Muscle of back (tissue), 13 donors: ENCODE data around the gene CTAGE9. TPM values are rescaled to one million over a fixed set of nuclear protein-coding genes. Genes with fewer than 3 reads are reported as not detected.
"Not testable (repeated sequence)": the region's sequence is repeated elsewhere in the genome, so short reads cannot be mapped to it uniquely, and the experiment has no call there.

Experiments
- DNase-seq, 3 donors: peaks; one replicate each; pipeline versions ENCODE4 v3.0.0 to v3.0.0-alpha.2; 2013
- long read RNA-seq, 9 donors: transcript quantifications; one replicate each; lab custom pipeline, GENCODE V29; 2026
- polyA plus RNA-seq, 10 donors: library from polyadenylated mRNA; unstranded; fragments of 120-200 nt; gene quantifications; one replicate each; pipeline ENCODE4 v1.2.1, GENCODE V29; 2013; ENCODE audit not compliant: insufficient read length in 10 of 10

CTAGE9 gene, protein sequence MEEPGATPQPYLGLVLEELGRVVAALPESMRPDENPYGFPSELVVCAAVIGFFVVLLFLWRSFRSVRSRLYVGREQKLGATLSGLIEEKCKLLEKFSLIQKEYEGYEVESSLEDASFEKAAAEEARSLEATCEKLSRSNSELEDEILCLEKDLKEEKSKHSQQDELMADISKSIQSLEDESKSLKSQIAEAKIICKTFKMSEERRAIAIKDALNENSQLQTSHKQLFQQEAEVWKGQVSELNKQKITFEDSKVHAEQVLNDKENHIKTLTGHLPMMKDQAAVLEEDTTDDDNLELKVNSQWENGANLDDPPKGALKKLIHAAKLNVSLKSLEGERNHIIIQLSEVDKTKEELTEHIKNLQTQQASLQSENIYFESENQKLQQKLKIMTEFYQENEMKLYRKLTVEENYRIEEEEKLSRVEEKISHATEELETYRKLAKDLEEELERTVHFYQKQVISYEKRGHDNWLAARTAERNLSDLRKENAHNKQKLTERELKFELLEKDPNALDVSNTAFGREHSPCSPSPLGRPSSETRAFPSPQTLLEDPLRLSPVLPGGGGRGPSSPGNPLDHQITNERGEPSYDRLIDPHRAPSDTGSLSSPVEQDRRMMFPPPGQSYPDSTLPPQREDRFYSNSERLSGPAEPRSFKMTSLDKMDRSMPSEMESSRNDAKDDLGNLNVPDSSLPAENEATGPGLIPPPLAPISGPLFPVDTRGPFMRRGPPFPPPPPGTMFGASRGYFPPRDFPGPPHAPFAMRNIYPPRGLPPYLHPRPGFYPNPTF
- not detected for polyA plus RNA-seq
- long read RNA-seq, donor 1, result 0 reads
- long read RNA-seq, donor 2, result 0 reads
- long read RNA-seq, donor 3, result 0 reads
- long read RNA-seq, donor 4, result 0 reads
- long read RNA-seq, donor 5, result 0 reads
- long read RNA-seq, donor 6, result 0 reads
- long read RNA-seq, donor 7, result 0 reads
- long read RNA-seq, donor 8, result 0 reads
- long read RNA-seq, donor 9, result 0 reads

DNA sequence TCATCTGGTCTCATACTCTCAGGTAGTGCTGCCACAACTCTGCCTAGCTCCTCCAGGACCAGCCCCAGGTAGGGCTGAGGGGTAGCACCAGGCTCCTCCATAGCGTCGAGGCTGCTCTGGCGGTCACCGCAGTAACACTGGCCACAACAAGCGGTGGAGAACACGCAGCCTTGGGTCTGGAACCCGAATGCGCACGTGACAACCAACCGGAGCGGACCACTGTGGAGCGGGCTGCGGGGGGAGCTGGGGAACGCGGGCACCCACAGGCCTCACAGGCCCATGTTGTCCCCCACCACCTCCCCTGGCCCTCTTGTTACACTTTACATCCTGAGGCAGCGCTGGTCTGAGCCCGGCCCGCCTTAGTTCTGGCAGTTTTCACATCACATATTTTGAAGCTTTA is at the start of gene CTAGE9:
Gene CTAGE9 (minus strand): TSS at position 101 of the 400 bp plus-strand sequence. CDS start 0 bp downstream, at position 101.
- DNase-seq, result not testable (repeated sequence)

DNA sequence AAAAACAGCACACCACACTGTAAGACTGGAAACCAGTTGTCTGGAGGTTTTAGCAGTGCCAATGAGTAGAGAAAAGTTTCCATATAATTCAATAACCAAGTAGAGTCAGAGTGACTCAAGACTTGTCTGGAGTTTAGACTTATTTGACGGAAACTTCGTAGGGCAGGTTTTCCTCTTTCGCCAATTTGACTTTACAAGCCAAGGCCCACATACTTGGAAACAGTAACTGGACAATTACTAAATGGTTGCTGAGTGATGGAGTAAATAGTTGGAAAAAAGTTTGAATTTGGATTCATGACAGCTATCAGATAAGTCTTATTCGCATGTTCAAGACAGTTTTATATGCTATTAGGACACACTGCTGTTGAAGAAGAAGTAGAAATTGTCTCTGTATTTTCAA is 48.1 kb upstream of the CTAGE9 start:
- DNase-seq, result peak in 2 of 3 donors; percentile 76 to 79

DNA sequence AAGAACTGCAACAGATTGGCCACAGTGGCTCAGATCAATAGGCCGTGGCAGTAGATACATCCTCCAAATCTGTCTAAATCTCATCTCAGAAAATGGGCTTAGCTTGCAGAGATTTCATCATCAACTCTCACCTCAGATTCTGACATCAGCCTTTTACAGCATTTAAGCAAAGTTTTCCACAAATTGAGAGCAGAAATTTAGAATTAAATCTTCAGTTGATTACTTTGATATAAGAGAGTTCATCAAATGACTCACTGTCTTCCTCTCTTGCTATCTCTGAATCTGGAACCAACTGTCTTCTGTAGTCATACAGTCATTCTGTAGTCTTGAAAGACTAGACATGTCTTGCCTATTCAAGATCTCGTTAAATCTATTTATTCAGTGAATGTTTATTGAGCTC is 45.2 kb upstream of the CTAGE9 start:
- DNase-seq, result no peak

DNA sequence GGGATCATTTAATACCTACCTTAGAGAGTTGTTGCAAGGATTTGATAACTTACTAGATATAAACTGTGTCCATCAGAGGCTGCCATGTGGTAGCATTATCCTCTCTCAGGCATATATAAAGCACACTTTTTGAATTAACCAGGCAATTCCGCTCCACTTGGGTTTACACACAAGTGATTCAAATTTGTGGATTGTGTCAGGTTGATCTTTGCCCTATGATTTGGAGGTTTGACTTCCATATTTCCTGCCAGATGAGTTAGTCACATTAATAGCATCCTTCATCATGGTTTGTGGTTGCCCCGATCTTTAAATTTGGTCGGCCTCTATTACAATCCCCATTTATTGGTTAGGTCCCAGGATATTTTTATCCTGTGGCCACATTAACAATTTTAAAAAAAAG is 44.8 kb upstream of the CTAGE9 start:
- peak in 1 of 3 donors; percentile 74 for DNase-seq

DNA sequence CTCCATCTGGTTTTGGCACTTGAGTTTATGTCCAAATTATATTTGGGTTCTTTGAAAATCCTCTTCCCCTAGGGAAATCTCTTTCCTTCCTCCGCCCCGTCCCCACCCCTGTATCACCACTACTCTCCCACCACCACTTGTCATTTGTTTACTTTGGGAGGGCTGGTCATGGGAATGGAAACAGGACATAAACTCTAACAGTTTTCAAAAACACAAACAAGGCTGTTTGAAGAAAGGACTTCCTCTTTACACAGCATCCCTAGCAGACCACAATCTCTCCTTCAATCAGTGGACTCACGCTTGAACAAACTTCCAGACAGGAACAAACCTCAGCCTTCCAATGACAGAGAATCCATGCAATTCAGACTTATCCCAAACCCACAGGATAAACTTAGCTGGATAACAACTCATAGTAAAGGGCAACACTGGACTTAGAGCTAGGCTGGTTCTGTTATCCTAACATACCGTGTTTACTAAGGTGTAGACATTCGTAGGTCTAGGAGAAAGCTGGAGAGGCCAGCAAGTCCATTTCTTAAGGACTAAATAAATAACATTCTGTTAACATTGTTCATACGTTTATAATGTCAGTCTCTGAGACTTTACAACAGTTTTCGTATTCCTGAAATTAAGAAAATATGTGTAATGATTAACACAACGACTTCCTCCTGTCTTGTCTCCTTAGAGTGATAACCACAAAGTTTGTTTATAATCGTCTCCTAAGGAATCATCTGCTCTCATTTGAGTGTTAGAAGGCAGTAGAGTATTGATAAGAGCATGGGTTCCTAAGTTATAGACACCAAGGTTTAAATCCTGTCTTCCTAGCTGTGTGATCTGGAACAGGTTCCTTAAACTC is 44.1 kb upstream of the CTAGE9 start:
- DNase-seq, result no peak

DNA sequence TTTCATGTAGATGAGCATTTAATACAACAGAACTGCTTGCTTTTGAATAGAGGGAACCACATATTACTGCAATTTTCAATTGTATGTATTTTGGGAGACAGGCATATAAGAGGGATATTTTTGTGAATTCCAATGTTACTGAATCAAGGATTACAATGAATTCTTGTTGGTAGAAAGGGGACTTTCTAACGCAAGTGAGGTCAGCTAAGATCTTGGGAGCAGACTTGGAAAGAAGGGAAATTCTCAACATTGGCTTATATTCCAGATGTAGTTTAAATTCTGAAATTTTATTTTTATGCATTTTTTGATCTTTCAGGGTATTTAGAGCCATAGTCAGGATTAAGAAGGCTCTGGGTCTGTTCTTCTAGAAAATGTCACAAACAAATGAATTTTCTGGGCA is 43.3 kb upstream of the CTAGE9 start:
- no peak for DNase-seq

DNA sequence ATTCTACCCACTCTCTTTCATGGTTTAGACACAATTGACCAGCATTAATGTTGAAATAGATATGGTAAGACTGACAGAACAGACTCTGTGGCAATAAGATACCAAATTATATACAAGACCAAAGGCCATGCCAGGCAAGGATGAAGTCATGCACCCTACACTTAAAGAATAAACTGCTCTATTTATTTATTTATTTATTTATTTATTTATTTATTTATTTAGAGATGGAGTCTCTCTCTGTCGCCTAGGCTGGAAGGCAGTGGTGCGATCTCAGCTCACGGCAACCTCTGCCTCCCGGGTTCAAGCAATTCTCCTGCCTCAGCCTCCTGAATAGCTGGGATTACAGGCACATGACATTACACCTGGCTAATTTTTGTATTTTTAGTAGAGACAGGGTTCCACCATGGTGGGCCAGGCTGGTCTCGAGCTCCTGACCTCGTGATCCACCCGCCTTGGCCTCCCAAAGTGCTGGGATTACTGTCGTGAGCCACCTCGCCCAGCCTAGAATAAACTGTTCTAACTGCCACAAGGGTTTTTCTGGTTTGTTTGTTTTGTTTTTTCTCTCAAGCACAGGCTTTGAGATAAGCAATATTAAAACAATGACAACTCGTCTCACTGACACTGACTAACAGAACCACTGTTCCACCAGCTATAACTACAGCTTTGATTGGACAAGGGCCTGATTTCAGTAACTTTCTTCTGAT is 40.3 kb upstream of the CTAGE9 start:
- not testable (repeated sequence) for DNase-seq

DNA sequence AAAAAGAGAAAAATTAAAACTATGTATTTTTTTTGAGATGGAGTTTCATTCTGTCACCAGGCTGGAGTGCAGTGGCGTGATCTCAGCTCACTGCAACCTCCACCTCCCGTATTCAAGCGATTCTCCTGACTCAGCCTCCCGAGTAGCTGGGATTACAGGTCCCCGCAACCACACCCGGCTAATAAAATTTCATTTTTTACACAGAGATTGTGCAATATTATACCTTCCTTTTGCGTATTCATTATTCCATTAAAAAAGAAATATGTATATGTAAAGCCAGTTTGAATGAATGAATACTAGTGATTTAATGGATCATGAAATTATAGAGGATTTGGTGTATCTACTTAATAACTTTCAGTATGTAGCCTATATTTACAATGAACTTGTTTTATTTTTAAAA is 38.2 kb upstream of the CTAGE9 start:
- DNase-seq, result no peak

DNA sequence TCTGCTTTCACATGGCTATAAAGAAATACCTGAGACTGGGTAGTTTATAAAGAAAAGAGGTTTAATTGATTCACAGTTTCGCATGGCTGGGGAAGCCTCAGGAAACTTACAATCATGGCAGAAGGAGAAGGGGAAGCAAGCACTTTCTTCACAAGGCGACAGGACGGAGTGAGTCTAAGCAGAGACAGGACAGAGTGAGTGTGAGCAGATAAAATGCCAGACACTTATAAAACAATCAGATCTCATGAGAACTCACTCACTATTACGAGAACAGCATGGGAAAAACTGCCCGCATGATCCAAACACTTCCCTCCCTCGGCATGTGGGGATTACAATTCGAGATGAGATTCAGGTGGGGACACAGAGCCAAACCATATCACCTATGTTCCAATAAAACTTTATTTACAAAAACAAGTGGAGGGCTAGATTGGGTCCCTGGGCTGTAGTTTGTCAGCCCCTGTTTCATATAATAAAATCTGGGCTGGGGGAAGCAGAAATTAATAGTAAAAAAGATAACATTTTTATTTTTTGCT is 37.1 kb upstream of the CTAGE9 start:
- DNase-seq, result no peak

DNA sequence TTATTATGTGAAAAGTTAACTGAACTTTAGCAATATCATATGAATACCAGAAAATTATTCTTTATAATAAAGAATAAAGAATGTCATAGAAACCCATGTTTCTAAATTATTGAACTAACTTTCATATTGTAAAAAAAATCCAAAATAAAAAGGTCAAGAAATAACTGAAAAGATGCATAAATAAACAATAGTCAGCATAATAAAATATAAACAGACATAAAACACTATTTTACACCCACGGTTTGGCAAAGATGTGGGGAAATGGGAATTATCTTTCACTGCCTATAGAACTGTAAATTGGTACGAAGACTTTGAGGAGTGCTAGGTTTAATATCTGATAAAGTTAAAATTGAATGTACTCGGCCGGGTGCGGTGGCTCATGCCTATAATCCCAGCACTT is 34.7 kb upstream of the CTAGE9 start:
- DNase-seq, result no peak

DNA sequence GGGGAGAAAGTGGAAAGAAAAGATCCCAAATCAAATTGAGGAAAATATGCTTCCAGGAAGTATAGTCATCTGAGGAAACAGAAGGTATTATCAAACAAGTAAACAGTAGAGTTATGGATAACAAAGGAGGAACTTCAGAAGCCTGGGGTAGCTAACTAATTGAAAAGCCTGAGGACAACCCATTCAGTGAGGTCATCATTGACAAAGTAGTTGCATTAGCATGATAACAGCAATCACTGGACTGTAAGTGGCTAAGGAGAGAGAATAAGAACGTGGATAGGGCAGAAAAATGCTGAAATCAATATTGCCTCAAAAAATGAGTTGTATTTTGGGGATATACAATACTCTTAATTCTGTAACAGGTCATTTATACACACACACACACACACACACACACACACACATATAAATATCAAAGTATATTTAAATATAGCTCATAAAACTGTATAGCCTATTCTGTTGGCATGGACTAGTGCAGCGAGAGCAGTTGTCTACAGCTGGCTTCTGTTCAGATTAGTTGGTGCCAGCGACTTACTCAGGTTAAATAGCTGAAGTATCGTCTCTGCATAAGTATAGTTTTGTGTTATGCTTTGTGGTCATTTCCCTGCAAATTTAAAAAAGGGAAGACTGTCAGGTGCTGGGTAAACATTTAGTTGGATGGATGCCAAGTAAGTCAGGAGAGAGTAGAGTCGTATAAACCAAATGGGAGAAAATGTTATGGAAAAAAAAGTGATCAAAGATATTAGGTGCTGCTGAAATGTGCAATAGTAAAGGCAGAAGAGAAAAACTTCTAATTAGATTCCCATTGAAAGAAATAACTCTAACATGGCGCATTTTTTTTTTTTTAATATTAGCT is 33.8 kb upstream of the CTAGE9 start:
- no peak for DNase-seq

DNA sequence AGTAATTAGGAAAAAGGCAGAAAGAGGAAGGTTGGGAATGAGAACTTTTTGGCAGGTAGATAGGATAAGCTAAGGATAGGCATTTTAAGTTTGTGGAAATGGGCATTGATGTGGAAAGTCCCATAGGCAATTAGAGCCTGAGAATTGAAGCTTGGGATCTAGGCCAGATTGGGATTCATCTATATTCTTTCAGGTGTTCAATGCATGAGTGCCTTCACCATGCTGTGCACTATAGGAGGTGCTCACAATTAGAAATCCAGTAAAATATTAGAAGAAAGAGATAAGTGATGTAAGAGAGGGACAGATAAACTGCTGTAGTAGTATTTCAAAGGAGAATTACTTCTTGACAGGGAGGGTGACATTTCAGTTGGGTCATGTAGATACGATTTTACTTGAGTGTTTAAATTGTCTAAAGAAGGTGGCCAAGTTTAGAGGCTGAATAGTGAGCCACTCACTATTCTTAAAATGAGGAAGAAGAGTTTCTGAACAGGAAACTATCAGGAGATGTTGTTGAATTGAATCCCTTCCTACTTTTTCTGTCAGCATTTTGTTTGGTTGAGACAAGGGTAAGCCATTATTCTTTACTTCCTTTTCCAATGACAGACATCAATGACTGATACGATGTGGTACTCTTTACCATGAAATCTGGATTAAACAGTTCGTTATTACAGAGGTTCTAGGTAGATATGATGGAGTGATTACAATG is 31.0 kb upstream of the CTAGE9 start:
- no peak for DNase-seq

DNA sequence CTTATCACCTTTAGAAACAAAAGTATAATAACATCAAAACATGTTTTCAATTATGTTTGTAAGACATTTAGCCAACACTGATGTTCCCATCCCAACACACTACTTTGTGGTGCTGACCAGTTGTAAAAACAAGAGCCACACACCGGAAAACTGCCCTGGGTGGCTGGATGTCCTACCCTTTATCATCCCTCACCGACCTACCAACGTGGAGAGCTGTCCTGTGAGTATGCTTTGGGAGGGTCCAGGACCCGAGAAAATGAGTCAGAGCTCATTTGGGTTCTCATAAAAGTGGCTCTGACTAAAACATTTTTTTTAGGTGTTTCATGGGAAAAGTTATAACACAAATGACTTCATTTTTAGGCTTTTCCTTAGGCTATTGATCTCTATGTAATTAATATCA is 29.3 kb upstream of the CTAGE9 start:
- DNase-seq, result no peak

DNA sequence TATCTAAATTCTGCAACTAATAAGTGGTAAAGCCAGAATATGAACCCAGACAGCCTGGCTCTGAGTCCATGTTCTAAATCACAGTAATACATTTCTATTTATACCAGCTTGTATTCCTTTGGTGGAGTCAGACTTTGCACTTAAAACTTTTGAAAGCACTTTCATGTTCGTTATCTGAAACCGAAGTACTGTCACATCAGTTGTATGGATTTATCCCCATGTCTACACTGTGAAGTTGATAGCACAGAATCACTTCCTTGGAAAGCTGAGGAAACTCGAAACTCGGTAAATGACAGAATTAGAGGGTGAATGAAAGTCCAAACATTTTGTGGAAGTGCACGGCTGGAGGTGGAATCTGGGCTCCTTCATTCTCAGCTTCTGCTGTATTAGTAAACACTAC is 28.3 kb upstream of the CTAGE9 start:
- DNase-seq, result no peak

DNA sequence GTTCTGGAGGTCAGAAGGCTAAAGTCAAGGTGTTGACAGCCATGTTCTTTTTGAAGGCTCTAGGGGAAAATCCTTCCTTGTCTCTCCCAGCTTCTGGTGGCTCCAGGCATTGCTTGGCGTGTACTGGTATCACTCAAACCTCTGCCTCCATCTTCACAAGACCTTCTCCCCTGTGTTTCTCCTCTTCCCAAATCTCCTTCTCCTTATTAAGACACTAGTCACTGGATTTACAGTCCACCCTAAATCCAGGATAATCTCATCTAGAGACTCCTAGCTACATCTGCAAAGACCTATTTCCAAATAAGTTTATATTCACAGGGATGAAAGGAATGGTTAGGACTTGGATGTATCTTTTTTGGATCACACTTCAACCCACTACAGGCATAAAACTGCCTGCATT is 26.0 kb upstream of the CTAGE9 start:
- DNase-seq, result no peak

DNA sequence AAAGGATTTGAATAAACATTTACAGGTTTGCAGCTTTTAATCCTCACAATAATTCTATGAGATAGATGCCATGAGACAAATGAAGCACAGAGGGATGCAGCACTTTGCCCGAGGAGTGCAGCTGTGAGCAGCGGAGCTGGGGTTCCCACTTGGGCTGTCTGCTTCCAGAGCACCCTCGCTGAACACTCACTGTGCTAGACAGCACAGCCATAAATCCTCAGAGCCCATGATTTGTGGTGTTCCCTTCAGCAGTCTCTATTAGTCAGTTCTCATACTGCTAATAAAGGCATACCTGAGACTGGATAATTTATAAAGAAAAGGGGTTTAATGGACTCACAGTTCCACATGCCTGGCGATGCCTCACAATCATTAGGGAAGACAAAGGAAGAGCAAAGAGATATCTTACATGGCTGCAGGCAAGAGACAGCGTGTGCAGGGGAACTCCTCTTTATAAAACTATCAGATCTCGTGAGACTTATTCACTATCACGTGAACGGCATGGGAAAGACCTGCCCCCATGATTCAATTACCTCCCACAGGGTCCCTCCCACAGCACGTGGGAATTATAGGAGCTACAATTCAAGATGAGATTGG is 25.3 kb upstream of the CTAGE9 start:
- no peak for DNase-seq

DNA sequence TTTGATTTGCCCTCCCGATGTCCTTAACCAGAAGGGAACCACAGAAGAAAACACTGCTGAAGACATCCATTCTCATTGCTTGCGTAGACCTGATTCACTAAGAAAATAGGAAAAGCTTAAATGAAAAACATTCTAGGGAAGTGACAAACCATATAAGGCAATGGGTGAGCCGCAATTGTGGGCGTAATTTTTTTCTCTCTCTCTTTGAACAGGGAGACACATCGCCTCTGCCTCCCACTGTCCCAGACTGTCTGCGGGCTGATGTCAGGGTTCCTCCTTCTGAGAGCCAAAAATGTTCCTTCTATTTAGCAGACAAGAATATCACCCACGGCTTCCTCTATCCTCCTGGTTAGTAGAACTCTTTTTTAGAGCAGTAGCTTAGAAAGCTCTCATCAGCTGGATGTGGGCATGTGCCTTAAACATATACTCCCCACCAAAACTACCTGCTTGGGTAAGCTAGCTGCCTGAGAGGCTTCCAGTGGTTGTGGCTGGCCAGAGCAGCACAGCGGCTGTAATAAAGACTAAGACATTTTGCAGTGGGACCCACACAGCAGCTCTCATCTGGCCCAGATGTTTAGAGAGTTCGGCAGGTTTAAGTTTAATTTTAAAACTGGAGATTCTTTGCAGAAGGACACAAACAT is 22.7 kb upstream of the CTAGE9 start:
- DNase-seq, result peak in 1 of 3 donors; percentile 17

DNA sequence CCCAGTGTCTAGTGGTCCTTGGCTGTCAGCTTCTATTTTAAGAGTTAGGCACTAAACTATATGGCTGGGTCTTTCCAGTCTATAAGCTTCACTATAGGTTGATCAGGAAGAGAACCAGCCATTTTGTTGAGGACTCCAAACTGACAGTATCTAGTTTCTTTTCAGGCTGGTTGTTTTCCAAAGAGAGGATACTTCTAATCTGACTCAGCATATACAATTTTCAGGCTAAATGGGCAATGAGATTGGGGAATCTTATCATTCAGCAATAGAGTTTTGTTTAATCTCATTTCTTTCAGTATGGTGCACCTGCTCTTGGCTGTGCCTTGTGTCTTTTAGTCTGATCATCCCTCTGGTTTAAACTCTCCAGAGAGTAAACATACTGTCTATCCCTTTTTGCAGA is 20.4 kb upstream of the CTAGE9 start:
- DNase-seq, result no peak
